RCC 7860 (cell line): Measurements from ENCODE around the gene DELE1.

Source experiments
- DNase-seq: peaks from one replicate; pipeline ENCODE4 v3.0.0-alpha.2; 2015; ENCODE audit warnings: low spot score
- FAIRE-seq: peaks from 2 replicates; lab custom pipeline; 2012; peaks lifted over from hg19 to GRCh38; lab: Jason Lieb, UNC

The DELE1 gene, protein sequence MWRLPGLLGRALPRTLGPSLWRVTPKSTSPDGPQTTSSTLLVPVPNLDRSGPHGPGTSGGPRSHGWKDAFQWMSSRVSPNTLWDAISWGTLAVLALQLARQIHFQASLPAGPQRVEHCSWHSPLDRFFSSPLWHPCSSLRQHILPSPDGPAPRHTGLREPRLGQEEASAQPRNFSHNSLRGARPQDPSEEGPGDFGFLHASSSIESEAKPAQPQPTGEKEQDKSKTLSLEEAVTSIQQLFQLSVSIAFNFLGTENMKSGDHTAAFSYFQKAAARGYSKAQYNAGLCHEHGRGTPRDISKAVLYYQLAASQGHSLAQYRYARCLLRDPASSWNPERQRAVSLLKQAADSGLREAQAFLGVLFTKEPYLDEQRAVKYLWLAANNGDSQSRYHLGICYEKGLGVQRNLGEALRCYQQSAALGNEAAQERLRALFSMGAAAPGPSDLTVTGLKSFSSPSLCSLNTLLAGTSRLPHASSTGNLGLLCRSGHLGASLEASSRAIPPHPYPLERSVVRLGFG

DNA sequence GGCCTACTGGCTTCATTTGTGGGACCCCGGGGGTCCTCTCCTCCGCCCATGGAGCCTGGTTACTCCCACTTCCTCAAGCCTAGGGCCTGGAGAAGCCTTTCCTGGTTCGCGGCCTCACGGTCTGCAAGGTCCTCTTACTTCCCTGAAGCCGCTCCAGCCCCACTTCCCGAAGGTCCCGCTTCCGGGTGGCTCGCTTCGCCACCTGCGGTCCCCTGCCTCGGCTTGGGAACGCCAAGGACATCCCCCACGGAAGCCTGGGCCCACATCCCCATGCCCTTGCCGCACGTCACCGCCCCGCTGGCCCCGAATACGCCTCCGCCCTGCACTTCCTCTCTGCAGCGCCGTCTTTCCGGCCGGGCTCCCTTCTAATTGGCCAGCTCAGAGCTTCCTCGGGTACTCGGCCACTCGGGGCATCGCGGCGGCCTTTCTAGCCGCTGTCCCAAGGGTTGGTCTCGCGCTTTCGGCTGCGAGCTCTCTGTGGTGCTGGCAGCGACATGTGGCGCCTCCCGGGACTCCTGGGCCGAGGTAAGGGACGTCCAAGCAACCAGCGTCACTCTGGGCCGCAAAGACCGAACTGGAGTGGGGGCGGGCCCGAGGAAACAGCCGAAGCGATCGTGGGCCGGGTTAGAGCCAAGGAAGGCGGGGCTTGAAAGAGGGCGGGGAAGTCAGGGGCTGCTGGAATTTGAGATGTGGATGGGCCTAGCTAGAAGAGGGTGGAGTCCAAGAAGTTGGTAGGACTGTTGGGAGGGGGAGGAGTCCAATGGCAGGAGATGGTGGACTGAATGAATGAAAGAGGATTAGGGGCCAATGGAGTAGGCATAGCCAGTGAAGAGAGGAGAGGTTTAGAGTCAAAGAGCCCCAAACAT lies at the start of gene DELE1:
TSS of gene DELE1 (plus strand) at position 424 of the 866 bp plus-strand sequence. CDS start at position 495, 71 bp downstream.
- DNase-seq: peak; percentile 85
- peak; percentile 74 for FAIRE-seq

- DNase-seq (no peak), FAIRE-seq (no peak)
These were observed 49.8 kb upstream of the DELE1 start for GRCh38 chr5:141873933-141874261.

DNA sequence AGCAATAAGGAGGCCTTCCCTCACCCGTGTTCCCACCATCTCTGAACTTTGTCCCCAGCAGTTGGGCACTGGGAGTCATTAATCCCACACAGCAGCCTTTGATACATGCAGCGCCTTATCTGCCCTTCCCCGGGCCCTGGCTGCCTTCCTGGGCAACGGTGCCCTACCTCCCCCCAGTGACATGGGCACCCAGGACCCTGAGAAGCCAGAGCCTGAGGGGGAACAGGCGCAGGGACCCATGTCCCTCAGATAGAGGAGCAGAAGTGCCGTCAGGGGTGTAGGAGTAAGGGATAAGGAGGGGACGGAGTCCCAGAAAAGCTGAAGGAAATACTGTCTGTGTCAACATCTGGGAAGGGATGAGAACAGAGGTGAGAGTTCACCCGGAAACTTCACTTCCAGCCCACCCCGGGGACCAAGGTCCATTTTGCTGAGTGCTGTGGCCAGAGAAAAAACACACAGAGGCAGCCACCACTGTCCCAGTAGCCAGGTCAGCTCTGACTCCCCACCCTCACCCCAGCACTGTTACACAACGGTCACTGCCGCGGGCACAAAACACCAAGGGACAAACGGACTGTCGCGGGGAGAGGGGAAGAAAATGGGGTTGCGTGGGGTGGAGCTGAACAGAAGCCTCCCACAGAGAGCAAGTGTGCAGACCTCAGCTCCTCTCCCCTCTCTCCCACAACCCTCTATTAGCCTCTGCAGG lies 49.3 kb upstream of the DELE1 start:
- FAIRE-seq: no peak
- DNase-seq: no peak

DNA sequence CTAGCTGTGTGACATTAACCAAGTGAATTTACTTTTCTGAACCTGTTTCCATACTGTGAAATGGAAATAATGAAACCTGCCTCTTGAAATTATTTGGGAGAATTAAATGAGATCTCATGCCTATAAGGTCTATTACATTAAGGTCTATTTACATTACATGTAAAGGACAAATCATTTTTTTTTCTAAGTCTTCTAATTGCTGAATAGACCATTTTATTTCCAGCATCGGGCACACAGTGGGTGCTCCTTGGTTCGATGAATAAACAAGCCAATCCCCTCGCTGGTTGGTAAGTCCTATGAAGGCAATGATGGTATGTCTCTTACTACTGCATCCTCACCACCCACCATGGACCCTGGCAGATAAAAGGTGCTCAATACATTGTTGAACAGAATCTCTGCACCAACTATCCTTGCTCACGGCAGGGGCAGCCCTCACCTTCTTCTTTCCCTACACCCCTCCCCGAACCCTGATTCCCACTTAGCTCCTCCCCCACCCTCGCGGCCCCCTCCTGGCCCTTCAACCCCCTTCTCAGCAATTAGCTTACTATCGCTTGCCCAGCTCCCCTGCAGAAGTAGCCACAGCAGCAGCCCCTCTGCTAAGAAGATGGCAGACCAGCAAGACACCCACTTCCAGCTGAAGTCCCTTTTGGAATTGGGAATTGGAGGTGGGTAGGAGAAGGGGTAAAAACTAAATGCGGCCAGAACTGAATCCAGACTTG lies 48.5 kb upstream of the DELE1 start:
- FAIRE-seq (no peak), DNase-seq (no peak)

DNA sequence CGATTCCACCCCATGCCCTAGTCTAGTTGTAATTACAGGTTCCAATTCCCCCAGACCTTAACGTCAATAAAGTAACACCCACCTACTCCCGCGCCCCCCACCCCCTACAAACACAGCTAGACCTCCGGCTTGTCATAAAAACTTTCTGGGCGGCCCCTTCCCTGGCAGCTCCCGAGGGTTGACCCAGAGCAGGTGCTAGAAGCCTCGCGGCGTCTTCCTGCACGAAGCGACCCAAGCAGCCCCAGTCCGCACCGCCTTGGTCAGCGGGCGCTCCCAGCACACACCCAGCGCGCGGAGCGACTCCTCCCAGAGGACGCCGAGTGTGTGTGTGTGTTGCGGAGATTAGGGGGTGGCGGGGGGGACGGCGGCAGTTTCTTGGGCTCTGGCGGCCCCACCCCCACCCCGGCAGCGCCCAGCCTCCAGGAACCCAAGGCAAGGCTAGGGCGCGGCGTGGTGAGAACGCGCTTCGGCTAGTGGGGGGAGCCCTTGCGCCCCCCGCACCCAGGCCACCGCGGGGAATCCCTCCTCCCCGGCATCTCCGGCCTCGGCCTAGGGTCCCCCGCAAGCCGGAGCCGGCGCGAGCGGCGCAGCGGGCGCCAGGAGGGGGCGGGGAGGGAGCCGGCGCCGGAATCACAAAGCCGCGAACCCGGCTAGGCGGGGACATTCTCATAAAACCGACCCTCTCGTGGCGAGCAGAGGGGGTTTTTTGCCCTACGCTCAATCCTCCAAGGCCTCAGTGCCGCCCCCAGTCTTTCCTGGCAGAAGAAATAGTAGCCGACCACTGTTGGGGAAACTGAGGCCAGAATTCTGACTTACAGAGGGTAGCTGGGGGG lies 47.7 kb upstream of the DELE1 start:
- DNase-seq: no peak
- no peak for FAIRE-seq

- FAIRE-seq (no peak), DNase-seq (no peak)
These were observed 46.9 kb upstream of the DELE1 start for GRCh38 chr5:141876628-141877355.

- no peak for DNase-seq
- no peak for FAIRE-seq
These were observed 46.1 kb upstream of the DELE1 start for GRCh38 chr5:141877356-141878185.

DNA sequence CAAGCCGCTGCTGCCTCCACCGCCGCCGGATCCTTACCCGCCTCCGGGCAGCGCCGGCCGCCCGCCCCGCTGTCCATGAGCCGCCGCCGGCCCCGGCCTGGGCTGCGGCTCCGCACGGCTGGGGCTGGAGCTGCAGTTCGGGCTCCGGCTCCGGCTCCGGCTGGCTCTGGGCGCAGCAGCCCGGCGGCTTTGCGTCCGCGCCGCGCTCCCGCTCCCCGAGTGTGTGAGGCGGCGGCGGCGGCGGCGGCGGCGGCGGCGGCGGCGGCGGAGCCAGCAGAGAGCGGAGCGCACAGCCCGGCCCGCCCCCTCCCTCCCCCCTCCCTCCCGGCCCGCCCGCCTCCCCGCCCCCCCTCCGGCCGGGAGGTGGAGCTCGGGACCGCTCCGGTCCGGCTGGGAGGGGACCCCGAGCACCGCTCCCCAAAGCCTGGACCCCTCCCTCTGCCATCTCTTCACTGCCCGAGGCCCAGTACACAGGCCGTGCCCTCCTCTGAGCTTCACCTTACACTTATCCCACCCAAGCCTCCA lies 45.4 kb upstream of the DELE1 start, which contains the start of gene PCDH1:
TSS of gene PCDH1 (minus strand) at position 225 of the 525 bp plus-strand sequence. CDS start at position 77, 148 bp downstream.
- no peak for DNase-seq
- FAIRE-seq: no peak

DNA sequence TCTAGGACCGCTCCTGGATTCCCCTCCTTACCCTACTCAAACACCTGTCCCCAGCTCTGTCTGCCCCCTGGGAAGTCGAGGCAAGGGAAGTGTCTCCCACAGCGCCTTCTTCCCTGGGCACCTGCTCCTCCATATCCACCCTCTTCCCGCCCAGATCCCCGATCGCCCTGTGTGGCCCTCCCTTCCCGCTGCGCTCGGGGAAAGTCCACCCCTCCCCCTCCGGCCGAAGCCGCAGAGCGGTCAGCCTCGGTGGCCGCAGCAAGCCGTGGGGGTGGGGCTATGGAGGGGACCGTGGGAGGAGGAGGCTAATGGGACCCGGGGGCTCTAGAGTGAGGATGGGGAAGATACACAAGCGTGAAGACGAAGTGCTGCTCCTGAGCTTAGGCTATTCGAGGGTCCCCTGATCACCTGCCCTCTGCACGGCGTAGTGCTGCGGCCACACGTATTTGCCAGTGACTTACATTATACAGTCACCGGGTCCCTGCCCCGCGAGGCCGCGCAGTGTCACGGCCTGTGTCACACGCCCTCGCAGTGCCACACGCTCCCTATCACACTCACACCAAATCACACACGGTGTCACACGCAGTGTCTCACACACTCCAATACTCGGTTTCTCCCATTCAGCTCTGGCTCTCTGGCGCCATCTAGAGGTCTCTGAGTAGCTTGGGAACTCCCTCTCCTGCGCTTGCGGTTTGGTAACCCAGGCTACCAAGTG lies 44.8 kb upstream of the DELE1 start:
- FAIRE-seq (peak; percentile 37), DNase-seq (peak; percentile 72)

DNA sequence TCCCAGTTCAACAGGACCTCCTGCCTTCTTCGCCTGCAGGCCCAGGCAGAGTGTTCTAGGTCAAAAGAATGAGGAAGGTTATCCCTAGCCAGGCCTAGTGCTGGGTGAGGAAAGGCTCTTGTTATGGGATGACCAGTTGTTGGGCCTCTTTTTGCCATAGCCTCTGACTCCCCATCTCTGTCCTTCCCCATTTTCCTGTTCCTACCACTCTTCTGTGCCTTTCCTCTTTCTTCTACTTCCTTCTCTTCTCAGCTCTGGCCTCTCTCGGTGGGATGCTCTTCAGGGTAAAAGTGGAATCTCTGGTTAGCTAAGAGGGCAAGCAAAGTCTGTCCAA lies 44.3 kb upstream of the DELE1 start:
- FAIRE-seq (no peak), DNase-seq (no peak)

DNA sequence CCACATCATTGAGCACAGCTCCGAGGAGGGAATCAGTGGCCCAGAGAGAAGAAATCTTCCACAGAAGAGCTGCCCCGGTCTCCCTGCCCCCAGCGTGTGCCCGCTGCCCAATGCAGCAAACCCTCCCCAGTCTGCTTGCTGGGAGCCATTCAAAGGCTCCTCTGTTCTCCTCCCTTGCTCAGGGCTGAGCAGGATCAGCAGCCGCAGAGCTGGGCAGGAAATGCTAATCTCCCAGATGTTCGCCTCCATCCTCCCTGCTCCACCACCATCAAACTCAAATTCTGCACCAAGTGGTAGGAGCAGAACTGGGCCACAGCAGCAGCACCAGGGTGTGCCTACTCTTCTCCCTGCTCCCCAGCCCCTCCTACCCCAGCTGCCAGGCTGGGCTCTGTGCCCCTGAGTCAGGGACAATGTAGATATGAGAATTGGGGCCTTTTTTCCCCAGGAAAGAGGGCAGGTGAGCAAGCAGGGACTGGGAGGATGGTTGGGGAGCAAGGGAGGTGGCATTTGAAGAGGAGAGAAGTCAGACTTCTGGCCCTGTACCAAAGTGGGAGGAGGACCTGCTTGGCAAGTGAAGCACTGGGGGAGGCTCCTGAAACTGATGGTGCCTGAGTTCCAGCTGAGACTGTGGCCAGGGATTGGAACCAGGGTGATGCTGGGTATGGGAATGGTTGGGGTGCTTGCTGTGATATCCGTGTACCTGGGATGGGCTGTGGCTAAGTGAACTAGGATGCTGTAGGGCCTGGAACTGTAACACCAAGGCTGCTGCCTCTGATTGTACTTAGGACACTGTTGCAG lies 43.5 kb upstream of the DELE1 start:
- no peak for DNase-seq
- FAIRE-seq: no peak

DNA sequence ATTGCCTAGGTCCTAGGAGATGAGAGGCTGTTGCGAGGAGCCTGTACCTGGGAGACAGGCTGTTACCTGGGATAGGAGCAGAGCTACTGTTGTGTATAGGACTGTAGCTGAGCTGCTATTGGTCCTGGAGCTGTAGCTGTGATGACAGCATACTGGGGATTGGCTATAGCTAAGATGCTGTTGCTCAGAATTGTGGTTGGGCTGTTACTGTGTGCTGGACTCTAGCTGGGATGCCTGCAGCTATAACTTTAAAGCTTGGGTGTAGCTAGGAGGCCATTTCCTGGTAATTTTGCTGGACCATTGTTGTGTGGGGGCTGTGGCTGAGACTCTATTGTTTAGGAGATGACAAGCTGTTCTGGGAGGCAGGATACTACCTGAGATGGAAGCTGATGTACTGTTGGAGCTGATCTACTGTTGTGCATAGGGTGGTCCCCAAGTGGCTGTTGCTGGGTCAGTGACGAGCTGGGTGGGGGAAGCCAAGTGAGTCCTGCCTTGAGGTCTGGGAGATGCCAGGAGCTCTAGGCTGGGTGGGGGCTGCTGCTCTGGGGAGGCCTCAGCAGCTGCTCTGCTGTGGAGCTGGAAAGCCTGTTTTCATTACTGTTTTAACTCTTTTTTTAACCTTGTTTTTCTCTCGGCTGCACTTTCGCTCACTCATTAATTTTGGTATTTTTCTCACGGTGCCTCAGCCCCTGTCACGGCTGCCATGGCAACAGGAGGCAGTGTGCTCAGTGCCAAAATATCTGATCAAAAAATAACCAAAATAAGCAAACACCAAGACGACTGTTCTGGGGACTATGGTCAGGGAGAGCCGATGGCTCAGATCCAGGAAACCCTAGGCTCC lies 42.5 kb upstream of the DELE1 start:
- DNase-seq (no peak), FAIRE-seq (no peak)

- no peak for FAIRE-seq
- DNase-seq: no peak
These were observed 41.8 kb upstream of the DELE1 start for GRCh38 chr5:141881886-141882285.

DNA sequence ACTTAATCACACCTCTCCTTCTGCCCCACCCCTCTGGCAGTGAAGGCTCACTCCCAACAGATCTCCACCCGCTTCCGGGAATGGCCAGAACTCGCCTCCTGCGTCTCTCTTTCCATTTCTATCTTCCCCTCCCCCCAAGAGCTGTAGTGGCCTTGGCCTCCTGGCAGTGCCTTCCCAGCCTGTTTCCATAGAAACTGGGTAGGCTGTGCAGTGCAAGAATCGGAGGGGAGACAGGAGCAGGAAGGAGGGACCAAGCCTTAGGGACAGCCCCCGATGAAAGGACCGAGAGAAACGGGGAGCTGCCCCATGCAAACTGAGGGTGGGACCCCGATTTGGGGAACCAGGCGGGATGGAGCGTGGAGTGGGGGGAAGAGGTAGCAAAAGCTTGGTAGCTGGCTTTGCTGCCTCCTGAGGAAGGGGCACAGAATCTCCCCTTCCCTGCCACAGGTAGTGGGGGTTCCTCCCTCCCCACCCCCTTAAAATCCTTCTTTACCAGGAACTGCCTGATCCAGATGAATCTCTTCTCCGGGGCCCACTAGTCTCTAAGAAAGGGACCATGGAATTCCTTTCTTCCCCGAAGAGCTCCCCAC lies 41.0 kb upstream of the DELE1 start:
- no peak for FAIRE-seq
- DNase-seq: no peak

DNA sequence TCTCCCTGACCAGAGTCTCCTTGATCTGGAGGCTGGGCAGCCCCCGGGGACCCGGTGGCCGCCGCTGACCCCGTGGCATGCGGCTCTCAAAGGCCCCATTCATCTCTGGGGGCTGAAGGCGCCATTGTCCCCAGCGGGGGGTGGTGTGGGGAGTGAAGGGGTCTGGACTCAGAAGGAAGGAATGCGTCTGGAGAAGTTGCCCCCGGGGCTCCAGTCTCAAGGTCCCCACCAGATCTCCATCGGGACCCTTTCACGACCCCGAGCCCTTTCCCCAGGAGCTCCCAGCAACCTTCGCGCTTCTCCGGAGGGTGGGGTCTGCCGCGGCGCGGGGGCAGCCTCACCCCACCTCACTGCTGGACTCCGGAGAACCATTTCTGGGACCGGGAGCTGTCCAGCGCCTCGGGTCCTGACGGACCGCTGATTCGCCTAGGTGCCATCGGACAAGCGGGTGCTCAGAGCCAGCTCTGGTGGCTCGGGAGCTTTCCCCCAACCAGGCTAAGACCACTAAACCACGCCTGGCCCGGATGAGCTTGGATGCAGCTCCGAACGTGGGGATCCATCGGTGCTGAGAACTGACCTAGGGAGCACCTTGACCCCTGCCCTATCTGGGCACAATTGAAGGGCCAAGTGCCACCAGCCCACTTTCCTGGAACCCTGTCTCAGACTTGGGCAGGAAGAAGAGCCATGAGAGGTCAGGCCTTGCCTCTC lies 40.3 kb upstream of the DELE1 start:
- FAIRE-seq: no peak
- DNase-seq: no peak
